Central memory CD4-positive, alpha-beta T cell (primary cell): Measurements from ENCODE around the gene AP1B1.
"Not testable (repeated sequence)": the region's sequence is repeated elsewhere in the genome, so short reads cannot be mapped to it uniquely, and the experiment has no call there.

ENCODE experiments used
- DNase-seq: peaks from one replicate; pipeline ENCODE4 v3.0.0; 2022

AP1B1 gene

DNA sequence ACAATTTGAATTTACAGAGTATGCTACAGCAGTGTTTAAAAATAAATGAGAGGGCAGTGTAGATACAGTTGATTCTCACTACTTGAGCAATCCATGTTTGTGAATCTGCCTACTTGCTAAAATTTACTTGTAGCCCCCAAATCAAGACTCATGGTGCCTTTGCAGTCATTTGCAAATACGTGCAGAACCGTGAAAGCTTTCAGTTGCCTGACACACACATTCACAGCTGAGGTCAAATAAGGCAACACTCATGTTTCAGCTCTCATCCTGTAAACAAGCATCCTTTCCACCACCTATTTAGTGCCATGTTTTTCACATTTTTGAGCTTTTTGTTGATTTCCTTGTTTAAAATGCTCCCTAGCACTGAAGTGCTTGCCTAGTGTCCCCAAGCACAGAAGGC is 40.3 kb downstream of the AP1B1 start:
- no peak for DNase-seq

DNA sequence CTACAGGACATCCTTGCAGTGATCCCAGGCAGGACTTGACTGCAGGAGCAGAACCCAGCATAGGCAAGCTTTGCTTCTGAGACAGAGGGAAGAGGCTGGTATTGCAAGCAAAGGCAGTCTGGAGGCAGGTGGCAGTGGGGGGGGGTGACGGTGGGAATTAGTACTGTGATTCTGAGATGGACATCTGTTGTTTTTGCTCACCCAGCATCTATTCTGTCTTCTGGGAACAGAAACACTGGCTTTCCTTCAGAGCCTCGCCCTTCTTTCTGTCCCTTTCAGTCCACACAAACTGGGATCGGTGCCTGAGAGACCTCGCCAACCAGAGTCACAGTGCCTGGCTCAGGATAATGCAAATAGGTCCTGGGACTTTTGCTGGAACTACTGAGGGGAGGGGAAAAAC is 41.7 kb downstream of the AP1B1 start:
- no peak for DNase-seq

- no peak for DNase-seq
Observed at GRCh38 chr22:29345932-29346331, 42.4 kb downstream of the AP1B1 start.

DNA sequence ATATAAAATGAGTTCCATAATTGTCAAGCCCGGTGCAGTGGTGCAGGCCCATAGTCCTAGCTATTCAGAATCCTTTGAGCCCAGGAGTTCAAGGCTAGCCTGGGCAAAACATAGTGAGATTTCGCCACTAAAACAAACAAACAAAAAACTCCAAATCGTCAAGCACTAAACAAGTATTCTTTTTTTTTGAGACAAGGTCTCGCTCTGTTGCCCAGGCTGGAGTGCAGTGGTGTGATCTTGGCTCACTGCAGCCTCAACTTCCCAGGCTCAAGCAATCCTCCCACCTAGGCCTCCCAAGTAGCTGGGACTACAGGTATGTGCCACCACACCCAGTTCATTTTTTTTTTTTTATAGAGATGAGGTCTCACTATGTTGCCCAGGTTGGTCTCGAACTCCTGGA is 43.5 kb downstream of the AP1B1 start:
- DNase-seq: not testable (repeated sequence)

GRCh38 chr22:29344137-29344536 is 44.2 kb downstream of the AP1B1 start:
- no peak for DNase-seq

- DNase-seq: no peak
Observed at GRCh38 chr22:29343313-29343805, 45.0 kb downstream of the AP1B1 start.

DNA sequence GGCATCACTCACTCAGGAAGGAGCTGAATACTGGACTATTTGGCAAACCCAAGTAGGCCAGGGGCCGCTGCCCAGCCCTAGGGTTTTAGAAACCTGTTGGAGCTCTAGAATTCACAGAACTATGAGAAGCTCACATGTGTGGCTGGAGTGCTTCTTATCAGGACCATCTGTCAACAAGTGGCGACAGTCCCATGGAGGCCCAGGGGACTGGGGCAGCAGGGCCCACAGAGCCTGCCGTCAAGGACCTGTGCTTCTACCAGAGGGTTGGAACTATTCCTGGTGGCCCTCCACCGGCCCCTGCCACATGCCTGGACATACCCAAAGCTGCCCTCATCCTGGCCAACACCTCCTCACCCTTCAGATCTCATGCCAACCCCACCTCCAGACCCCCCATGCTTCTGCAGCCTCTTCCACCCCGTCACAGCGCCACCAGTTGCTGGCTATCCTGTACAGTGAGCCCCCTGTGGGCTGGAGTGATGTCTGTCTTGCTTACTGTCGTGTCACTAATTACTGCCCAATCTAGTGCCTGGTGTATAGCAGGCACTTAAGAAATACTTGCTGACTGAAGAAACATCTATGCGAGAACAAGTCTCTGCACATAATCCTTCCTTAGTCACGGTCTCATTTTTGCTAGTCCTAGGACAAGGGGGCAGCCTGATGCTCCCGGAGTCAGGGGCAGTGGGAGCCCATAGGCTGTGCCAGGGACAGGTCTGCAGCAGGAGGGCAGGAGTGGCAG is 45.6 kb downstream of the AP1B1 start:
- DNase-seq: no peak

- DNase-seq: no peak
Observed at GRCh38 chr22:29342177-29342576, 46.2 kb downstream of the AP1B1 start.

GRCh38 chr22:29341849-29342127 is 46.6 kb downstream of the AP1B1 start:
- no peak for DNase-seq

- DNase-seq: no peak
Observed at GRCh38 chr22:29341056-29341848, 47.1 kb downstream of the AP1B1 start.

DNA sequence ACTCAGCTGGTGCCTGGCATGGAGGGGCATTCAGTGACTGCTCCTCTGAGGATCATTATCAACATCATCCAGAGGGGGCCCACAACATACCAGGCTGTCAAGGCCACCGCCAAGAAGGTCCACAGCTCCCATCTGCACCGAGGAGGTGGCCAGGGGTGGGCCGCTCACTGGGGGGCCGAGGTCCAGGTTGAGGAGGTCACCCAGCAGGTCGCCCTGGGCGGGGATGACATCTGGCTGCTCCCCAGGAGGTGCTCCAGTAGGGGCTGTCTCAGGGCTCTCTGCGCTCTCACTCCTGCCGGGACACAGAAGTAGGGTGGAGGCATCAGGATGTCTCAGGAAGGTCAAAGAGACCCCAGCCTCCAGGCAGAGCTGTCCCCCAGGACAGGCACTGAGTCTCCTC is 47.8 kb downstream of the AP1B1 start:
- no peak for DNase-seq

DNA sequence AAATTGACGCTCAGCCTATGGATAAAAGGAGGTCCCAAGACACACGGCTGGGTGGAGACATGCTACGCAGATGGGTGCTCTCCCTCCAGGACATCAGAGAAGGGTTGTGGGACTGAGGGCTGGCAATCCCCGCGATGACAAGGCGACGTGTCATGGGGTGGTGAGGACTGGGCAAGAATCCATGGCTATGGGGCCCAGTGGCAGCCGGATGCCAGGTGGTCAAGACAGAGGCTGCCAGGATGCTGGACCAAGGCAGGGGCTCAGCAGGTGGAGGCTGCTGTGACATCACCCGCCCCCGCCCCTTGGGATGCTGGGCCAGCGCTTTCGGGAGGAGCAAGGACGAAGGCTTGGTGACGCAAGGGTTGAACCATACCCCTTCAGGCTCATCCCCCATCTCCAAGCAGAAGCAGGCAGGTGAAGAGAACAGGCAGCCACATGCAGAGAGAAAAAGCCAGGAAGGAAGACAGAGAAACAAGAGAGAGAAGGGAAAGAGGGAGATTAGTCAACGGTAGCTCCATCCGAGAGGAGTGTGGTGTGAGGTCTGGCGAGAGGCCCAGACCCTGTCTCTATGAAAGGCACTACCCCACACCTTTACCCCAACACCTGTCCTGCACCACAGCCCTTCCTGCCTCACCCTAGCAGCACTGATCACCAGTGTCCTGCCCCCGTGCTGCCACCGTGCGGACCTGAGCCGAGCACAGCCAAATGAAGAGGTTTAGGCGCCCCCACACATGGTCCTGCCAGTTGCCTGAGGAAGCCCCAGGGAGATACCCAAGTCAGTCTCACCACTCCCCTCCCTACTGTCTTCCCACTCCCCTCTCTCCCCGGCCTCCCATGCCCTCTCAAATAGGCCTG is 48.8 kb downstream of the AP1B1 start:
- DNase-seq: no peak

GRCh38 chr22:29338398-29338797 is 50.0 kb downstream of the AP1B1 start:
- no peak for DNase-seq

GRCh38 chr22:29337631-29338284 is 50.6 kb downstream of the AP1B1 start:
- no peak for DNase-seq

DNA sequence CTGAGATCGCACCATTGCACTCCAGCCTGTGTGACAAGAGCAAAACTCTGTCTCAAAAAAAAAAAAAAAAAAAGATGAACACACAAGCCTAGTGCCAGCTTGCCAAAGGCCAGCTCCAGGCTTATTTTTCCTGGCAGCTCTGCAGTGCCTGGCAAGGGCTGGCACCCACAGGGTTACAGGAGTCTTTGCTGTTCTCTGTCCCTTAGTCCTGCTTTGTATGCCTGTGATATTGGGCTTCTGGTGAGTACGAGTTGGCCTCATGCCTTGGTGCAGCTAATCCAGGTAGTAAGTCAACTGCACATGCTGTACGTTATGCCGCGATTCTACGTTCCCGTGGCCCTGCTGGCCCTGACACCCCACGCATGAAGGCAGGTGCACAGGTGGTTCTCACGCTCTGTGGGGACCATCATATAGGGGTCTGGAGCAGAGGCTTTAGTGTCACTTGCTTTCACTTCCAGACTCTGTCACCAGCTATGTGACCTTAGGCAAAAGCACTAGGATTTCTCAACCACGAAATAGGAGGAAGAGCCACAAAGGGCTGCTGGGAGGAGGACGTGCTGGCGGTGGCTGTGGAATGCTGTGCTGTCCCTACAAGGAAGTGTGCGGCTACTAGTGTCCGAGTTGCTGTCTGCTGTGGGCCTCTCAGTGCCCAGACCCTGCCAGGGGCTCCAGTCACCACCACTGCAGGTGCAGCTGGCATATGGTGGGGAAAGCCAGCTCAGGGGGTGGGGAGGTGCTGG is 51.4 kb downstream of the AP1B1 start:
- DNase-seq: no peak

DNA sequence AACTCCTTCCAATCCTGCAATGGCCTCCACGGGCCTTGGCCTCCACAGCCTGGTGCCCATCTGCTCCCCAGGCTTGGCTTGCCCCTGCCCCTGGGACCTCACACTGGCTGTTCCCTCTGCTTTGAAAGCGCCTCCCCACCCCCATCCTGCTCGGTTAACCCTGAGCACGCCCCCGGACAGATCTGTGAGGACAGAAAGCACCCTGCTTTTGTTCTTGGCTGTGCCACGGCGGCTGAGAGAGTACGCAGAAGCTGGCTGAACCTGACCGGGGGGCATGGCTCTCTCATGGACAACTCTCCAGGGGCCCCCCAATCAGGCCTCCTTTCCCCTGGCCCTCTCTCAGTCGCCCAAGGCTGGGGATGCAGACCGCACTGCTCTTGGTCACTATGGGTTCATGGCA is 52.7 kb downstream of the AP1B1 start:
- DNase-seq: no peak

GRCh38 chr22:29334696-29335344 is 53.5 kb downstream of the AP1B1 start:
- DNase-seq: no peak

DNA sequence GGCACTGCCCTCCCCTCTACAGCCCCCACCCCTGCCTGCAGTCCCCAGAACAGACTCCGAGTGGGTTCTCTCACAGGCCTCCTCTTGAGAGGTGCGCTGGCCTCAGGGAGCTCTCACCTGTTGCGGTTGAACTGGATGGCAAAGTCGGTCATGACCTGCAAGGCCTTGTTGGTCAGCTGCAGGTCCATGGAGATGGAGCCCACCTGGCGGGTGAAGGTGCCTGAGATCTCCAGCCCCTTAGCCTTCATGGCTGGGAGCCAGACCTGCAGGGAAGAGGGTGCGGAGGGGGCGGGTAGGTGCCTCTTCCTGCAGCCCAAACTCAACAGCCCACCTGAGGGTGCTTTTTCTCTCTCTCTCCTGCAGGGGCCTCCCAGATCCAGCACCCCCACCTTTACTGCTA is 54.2 kb downstream of the AP1B1 start:
- DNase-seq: no peak

DNA sequence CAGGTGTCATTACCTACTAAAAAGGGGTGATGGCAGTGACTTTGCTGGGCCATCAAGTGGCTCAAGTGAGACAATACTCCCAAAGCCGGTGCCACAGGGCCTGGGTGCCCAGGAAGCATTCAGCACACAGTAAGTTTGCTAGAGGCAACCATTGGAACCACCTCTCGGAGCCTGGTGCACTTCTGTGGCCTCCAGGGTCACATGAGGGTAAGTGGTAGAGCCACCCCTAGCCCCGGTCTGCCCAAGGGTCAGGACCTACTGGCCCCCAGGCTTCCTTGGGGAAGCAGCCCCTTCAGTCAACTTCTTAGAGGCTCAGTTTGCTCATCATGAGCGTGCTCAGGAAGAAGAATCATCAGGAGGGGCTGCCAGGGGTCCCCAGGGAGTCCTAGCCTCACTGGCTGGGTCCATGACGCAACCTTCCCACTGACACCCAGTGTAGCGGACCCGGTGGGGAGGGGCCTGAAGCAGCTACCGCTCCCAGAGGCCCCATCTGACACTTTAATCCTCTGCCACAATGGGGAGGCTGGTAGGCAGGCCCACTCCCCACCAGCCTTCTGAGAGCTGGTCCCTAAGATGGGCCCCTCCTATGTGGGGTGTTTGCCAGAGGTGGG is 55.4 kb downstream of the AP1B1 start:
- DNase-seq: no peak

- DNase-seq: no peak
Observed at GRCh38 chr22:29331658-29332300, 56.6 kb downstream of the AP1B1 start.

DNA sequence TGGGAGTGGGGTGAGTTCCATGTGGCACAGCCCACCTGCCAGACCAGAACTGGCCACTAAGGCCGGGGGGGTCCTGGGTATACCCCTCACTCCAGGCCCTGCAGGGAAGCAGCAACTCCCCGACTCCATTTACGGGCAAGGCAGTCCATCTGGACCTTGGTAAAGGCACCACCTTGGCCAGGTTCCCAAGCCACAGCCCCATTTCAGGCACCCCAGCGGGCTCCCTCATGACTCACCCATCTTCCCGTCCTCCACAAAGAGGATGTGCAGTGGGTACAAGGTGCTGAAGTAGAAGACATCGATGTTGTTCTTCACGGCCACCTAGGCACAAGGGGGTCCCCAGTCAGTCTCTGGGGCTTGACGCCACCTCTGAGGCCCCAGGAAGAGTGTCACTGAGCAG is 57.2 kb downstream of the AP1B1 start:
- no peak for DNase-seq
